Upper lobe of right lung (tissue), 1 donor: Measurements from ENCODE around the gene SCAPER. TPM values are rescaled to one million over a fixed set of nuclear protein-coding genes. Genes with fewer than 3 reads are reported as not detected.
"Not testable (repeated sequence)": the region's sequence is repeated elsewhere in the genome, so short reads cannot be mapped to it uniquely, and the experiment has no call there.

ENCODE experiments used
- ATAC-seq: fragments of 200-7000 bp; cut with Tn5 transposase; one replicate; pipeline ENCODE4 v1.9.1; 2020; ENCODE audit warnings: mild to moderate bottlenecking, moderate library complexity
- DNase-seq: peaks from one replicate; pipeline ENCODE4 v3.0.0-alpha.2; 2020
- H3K27ac ChIP-seq: fragments of 200-600 bp; one replicate; pipeline ENCODE4 v1.8.0; 2022
- H3K27me3 ChIP-seq: fragments of 200-600 bp; one replicate; pipeline ENCODE4 v1.8.0; 2022; ENCODE audit warnings: mild to moderate bottlenecking
- H3K36me3 ChIP-seq: fragments of 200-600 bp; one replicate; pipeline ENCODE4 v1.8.0; 2022
- H3K4me1 ChIP-seq: fragments of 200-600 bp; one replicate; pipeline ENCODE4 v1.8.0; 2022
- H3K4me3 ChIP-seq: fragments of 200-600 bp; one replicate; pipeline ENCODE4 v1.8.0; 2022; ENCODE audit warnings: mild to moderate bottlenecking
- H3K9me3 ChIP-seq: fragments of 200-600 bp; one replicate; pipeline ENCODE4 v1.8.0; 2022
- intact Hi-C: fragments of 100-400 bp; cut with DNase I; formaldehyde crosslinking; loops from one replicate; pipeline ENCODE4 v1.11.0; 2022
- total RNA-seq: library from RNA; stranded (reverse); fragmentation: NEBNext Ultra II Directional; extraction: Animal tissue kit (Norgen Biotek cat#: 25700); gene quantifications from one replicate; pipeline ENCODE4 v1.2.1, GENCODE V29; 2021
- TF ChIP-seq, protein P1 (sequence below): fragments of 200-600 bp; IDR thresholded peaks from one replicate; pipeline ENCODE4 v1.8.0; 2022; ENCODE audit warnings: antibody characterized with exemption
- donor health status: DM: no; HTN: yes; CAD: no; lungs with severe emphysema.

Gene SCAPER
- total RNA-seq, 1 donor from 2014 or later, result 44.3 TPM

DNA sequence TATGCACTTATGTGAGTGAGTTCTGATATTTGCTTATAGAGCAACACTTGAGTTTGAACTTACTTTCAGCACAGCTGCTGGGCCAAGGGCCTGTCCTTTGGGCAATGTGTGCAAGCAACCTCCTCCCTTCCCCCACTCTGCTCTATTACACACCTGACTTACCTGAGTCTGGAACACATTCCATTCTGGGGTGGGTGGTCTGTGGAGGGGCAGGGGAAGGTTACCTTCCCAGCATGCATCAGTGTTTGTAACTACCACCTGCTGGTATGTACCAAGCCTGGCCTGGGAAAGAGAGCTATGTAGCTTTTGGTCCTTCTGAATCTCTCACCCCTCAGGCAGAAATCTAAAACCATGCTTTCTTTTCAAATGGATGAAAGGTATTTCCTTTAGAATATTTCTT, 465.6 kb downstream of the SCAPER start:
- intact Hi-C loops, result no loop called here
- ATAC-seq, result peak; percentile 95
- Histone ChIP-seq H3K27me3 (no peaks in the 10 kb centered on the region), H3K4me3 (no peak overlapping the region), H3K27ac (no peak overlapping the region), H3K9me3 (no peaks in the 10 kb centered on the region), H3K4me1 (no peaks in the 10 kb centered on the region), H3K36me3 (no peaks in the 10 kb centered on the region)
- TF ChIP-seq, protein P1, sequence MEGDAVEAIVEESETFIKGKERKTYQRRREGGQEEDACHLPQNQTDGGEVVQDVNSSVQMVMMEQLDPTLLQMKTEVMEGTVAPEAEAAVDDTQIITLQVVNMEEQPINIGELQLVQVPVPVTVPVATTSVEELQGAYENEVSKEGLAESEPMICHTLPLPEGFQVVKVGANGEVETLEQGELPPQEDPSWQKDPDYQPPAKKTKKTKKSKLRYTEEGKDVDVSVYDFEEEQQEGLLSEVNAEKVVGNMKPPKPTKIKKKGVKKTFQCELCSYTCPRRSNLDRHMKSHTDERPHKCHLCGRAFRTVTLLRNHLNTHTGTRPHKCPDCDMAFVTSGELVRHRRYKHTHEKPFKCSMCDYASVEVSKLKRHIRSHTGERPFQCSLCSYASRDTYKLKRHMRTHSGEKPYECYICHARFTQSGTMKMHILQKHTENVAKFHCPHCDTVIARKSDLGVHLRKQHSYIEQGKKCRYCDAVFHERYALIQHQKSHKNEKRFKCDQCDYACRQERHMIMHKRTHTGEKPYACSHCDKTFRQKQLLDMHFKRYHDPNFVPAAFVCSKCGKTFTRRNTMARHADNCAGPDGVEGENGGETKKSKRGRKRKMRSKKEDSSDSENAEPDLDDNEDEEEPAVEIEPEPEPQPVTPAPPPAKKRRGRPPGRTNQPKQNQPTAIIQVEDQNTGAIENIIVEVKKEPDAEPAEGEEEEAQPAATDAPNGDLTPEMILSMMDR, result no peak
- no peak for DNase-seq

DNA sequence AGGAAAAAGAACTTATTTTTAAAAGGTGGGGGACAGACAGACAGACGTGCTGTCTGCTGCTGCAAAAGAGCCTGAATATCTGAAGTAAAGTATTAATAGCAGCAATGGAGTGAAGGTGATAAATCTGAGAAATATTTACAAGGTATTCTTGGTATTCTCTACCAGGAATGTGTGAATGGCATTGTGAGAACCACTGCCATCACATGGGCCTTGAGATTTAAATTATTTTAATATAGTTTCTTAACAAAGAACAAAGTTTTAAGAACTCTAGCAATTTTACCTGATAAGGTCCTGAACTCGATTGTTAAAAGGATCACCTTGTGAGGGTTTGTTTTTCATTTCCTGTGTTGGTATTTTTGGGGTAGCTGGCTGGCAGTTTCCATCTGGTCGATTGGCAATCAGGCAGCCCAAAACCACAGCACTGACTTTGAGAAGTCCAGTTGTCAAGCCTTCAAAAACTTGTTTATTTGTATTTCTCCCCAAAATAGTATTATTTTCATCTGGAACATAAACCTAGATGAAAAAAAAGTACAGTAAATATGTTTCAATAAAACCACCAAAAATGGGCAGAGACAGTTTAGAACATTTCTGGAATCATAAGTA, 471.2 kb downstream of the SCAPER start:
- Histone ChIP-seq H3K36me3 (no peaks in the 10 kb centered on the region), H3K27me3 (no peaks in the 10 kb centered on the region), H3K9me3 (no peaks in the 10 kb centered on the region), H3K27ac (no peak overlapping the region), H3K4me1 (no peaks in the 10 kb centered on the region), H3K4me3 (no peak overlapping the region)
- DNase-seq (no peak), ATAC-seq (no peak)
- TF ChIP-seq, protein P1, result no peak
- intact Hi-C loops, result no loop called here

DNA sequence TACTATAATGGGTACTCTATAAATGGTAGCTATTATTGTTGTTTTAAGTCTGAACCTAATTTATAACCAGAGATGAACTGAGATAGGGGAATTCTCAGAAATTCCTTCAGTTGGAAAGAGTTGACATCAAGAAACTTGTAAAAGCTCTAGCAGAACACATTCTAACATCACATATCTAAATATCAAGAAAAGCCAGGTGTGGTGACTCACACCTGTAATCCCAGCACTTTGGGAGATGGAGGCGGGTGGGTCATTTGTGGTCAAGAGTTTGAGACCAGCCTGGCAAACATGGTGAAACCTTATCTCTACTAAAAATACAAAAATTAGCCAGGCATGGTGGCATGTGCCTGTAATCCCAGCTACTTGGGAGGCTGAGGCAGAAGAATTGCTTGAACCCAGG, 472.1 kb downstream of the SCAPER start:
- H3K27me3 ChIP-seq, H3K27ac ChIP-seq, H3K4me3 ChIP-seq, intact Hi-C loops, ATAC-seq, H3K9me3 ChIP-seq, H3K36me3 ChIP-seq, DNase-seq, H3K4me1 ChIP-seq: not testable (repeated sequence)

DNA sequence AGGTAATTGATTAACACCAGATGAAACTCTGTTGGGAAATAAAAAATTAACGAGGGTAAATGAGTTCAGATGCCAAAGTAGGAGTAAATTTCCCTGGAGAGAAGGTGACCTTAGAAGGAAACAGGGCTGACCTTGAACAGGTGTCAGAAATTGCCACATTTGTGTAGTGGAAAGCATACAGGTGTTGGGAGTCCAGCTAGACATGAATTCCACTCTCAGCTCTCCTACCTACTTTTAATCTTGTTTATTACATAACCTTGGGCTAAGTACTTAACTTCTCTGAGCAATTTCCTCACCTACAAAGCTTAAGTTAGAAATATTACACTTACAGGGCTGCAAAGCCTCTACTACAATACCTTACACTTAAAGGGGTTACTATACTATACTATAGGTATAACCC, 472.5 kb downstream of the SCAPER start:
- ATAC-seq, result peak; percentile 43

DNA sequence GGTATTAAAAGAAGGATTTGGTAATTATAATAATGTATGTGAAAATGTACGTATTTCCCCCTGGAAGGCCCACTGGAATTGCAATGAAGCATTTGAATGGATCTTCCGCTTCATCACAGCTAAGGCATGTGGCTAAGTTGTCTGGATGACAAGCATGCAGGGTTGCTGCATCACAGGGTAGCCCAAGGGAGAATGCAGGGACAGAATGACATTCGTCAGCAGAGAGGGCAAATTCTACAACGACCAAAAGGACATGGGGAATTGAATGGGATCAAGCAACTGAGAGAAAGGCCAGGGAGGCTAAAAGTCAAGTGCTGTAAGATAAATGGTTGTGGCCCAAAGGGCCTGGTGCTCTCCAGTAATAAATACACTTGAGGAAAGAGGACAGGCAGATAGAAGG, 473.2 kb downstream of the SCAPER start:
- ATAC-seq, result no peak
- TF ChIP-seq, protein P1, result no peak
- Histone ChIP-seq H3K9me3 (no peaks in the 10 kb centered on the region), H3K27ac (no peak overlapping the region), H3K36me3 (no peaks in the 10 kb centered on the region), H3K4me3 (no peak overlapping the region), H3K4me1 (no peaks in the 10 kb centered on the region), H3K27me3 (no peaks in the 10 kb centered on the region)
- no peak for DNase-seq
- intact Hi-C loops, result no loop called here

More for the DNA sequence above, 472.5 kb downstream of the SCAPER start:
- H3K4me3 ChIP-seq, result no peak overlapping the region
- no peaks in the 10 kb centered on the region for H3K27me3 ChIP-seq
- H3K9me3 ChIP-seq, result no peaks in the 10 kb centered on the region
- TF ChIP-seq, protein P1, result no peak
- DNase-seq, result no peak
- no peaks in the 10 kb centered on the region for H3K4me1 ChIP-seq
- H3K36me3 ChIP-seq, result no peaks in the 10 kb centered on the region
- H3K27ac ChIP-seq, result no peak overlapping the region
- intact Hi-C loops, result no loop called here

DNA sequence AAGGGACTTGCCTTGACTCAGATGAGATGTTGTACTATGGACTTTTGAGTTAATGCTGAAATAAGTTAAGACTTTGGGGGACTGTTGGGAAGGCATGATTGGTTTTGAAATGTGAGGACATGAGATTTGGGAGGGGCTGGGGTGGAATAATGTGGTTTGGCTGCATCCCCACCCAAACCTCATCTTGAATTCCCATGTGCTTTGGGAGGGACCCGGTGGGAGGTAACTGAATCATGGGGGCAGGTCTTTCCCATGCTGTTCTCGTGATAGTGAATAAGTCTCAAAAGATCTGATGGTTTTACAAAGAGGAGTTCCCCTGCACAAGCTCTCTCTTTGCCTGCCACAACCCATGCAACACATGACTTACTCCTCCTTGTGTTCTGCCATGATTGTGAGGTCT, 474.4 kb downstream of the SCAPER start:
- H3K4me1 ChIP-seq, H3K27ac ChIP-seq, H3K36me3 ChIP-seq, DNase-seq, H3K4me3 ChIP-seq, H3K9me3 ChIP-seq, H3K27me3 ChIP-seq, ATAC-seq, intact Hi-C loops: not testable (repeated sequence)

DNA sequence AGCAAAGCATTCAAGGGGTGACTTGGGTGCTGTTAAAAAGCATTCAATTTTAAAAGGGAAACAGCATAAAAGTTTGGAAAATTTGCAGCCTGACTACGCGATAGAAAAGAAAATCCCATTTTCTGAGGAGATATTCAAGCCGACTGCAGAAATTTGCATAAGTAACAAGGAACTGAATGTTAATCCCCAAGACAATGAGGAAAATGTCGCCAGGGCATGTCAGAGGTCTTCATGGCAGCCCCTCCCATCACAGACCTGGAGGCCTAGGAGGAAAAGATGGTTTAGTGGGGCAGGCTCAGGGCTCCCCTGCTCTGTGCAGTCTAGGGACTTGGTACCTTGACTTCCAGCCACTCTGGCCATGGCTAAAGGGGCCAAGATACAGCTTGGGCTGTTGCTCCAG, 475.5 kb downstream of the SCAPER start:
- H3K4me3 ChIP-seq, result no peak overlapping the region
- TF ChIP-seq, protein P1, result no peak
- intact Hi-C loops, result no loop called here
- no peak overlapping the region for H3K27ac ChIP-seq
- no peaks in the 10 kb centered on the region for H3K9me3 ChIP-seq
- DNase-seq (no peak), ATAC-seq (no peak)
- no peaks in the 10 kb centered on the region for H3K27me3 ChIP-seq
- no peaks in the 10 kb centered on the region for H3K4me1 ChIP-seq
- H3K36me3 ChIP-seq, result no peaks in the 10 kb centered on the region
